HG03095 (cell line): ENCODE data around the gene ABCD3.
"Not testable (repeated sequence)": the region's sequence is repeated elsewhere in the genome, so short reads cannot be mapped to it uniquely, and the experiment has no call there.

Source experiments
- ATAC-seq: cut with Tn5 transposase; IDR thresholded peaks from one replicate; pipeline ENCODE4 v1.9.1; 2021; ENCODE audit warnings: moderate library complexity; ENCODE audit not compliant: unreplicated experiment

ABCD3 gene

GRCh38 chr1:94544706-94545490 lies 126.7 kb downstream of the ABCD3 start:
- no peak for ATAC-seq

GRCh38 chr1:94549706-94550105 lies 131.5 kb downstream of the ABCD3 start:
- no peak for ATAC-seq

GRCh38 chr1:94550396-94550795 lies 132.2 kb downstream of the ABCD3 start:
- no peak for ATAC-seq

- ATAC-seq: no peak
These were observed 132.6 kb downstream of the ABCD3 start for GRCh38 chr1:94550800-94551241.

GRCh38 chr1:94551449-94551848 lies 133.3 kb downstream of the ABCD3 start:
- no peak for ATAC-seq

- ATAC-seq: no peak
These were observed 133.9 kb downstream of the ABCD3 start for GRCh38 chr1:94552071-94552586.

- ATAC-seq: no peak
These were observed 135.1 kb downstream of the ABCD3 start for GRCh38 chr1:94553323-94553730.

GRCh38 chr1:94553931-94554330 lies 135.7 kb downstream of the ABCD3 start:
- ATAC-seq: no peak

GRCh38 chr1:94554580-94554979 lies 136.4 kb downstream of the ABCD3 start:
- ATAC-seq: no peak

GRCh38 chr1:94555091-94555490 lies 136.9 kb downstream of the ABCD3 start:
- ATAC-seq: no peak

GRCh38 chr1:94559921-94560320 lies 141.7 kb downstream of the ABCD3 start:
- no peak for ATAC-seq

- no peak for ATAC-seq
These were observed 142.1 kb downstream of the ABCD3 start for GRCh38 chr1:94560333-94560732.

- no peak for ATAC-seq
These were observed 144.5 kb downstream of the ABCD3 start for GRCh38 chr1:94562519-94563260.

- ATAC-seq: no peak
These were observed 147.7 kb downstream of the ABCD3 start for GRCh38 chr1:94565901-94566300.

- ATAC-seq: not testable (repeated sequence)
These were observed 148.2 kb downstream of the ABCD3 start for GRCh38 chr1:94566436-94566835.

- ATAC-seq: not testable (repeated sequence)
These were observed 149.9 kb downstream of the ABCD3 start for GRCh38 chr1:94567975-94568607.
